ENCODE measurements around the gene ASIC2.

GRCh38 chr17:33085256-33085655 lies 207.8 kb downstream of the ASIC2 start:
- TF ChIP-seq ZNF239 (tag by site-specific recombination; IDR thresholded peaks at IDR 0.05) (no peak), CTCF (tag by site-specific recombination; IDR thresholded peaks at IDR 0.05) (no peak), SP2 (tag by site-specific recombination; IDR thresholded peaks at IDR 0.05) (no peak), ZNF837 (tag by site-specific recombination; IDR thresholded peaks at IDR 0.05) (no peak), ZNF19 (tag by site-specific recombination; IDR thresholded peaks at IDR 0.05; ENCODE audit: low read depth) (no peak), SALL2 (tag by site-specific recombination; IDR thresholded peaks at IDR 0.05; ENCODE audit: borderline replicate concordance) (no peak), ZFP41 (tag by site-specific recombination; IDR thresholded peaks at IDR 0.05; ENCODE audit: borderline replicate concordance) (no peak), REST (tag by site-specific recombination; IDR thresholded peaks at IDR 0.05) (no peak), ZNF513 (tag by site-specific recombination; IDR thresholded peaks at IDR 0.05) (no peak), ZFP69B (tag by site-specific recombination; IDR thresholded peaks at IDR 0.05) (no peak)
